Measurements from ENCODE around the gene OPCML.

Gene OPCML

DNA sequence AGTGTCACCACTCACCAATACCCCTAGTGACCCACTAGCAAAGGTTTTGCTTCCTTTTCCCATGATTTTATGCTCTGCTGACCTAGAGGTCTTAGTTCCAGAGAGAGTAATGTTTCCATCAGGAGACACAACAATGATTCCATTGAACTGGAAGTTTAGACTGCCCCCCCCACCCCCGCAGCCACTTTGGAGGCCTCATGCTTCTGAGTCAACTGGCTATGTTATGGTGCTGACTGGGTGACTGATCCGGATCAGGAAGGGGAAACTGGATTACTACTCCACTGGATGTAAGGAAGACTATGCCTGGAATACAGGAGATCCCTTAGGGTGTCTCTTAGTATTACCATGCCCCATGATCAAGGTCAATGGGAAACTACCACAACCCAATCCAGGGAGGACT is 633.6 kb downstream of the OPCML start:
- TF ChIP-seq, protein P1, sequence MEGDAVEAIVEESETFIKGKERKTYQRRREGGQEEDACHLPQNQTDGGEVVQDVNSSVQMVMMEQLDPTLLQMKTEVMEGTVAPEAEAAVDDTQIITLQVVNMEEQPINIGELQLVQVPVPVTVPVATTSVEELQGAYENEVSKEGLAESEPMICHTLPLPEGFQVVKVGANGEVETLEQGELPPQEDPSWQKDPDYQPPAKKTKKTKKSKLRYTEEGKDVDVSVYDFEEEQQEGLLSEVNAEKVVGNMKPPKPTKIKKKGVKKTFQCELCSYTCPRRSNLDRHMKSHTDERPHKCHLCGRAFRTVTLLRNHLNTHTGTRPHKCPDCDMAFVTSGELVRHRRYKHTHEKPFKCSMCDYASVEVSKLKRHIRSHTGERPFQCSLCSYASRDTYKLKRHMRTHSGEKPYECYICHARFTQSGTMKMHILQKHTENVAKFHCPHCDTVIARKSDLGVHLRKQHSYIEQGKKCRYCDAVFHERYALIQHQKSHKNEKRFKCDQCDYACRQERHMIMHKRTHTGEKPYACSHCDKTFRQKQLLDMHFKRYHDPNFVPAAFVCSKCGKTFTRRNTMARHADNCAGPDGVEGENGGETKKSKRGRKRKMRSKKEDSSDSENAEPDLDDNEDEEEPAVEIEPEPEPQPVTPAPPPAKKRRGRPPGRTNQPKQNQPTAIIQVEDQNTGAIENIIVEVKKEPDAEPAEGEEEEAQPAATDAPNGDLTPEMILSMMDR (IDR thresholded peaks at IDR 0.05; ENCODE audit: low read length, missing control alignments): no peak
- H3K4me3 ChIP-seq (replicated peaks; ENCODE audit: low read depth, low read length): no peak overlapping the region
- no peak for DNase-seq (ENCODE audit: low read depth)

DNA sequence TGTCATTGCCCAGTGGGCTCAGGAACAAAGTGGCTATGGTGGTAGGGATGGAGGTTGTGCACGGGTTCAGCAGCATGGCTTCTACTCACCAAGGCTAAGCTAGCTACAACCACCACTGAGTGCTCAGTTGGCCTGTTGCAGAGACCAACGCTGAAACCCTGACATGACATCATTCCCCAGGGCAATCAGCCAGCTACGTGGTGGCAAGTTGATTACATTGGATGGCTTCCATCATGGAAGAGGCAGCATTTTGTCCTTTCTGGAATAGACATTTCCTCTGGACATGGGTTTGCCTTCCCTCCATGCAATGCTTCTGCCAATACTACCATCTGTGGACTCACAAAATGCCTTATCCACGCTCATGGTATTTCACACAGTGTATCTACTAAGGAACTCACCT is 634.3 kb downstream of the OPCML start:
- peak; percentile 21 for DNase-seq (ENCODE audit: low read depth)
- no peak overlapping the region for H3K4me3 ChIP-seq (replicated peaks; ENCODE audit: low read depth, low read length)
- TF ChIP-seq, protein P1 (IDR thresholded peaks at IDR 0.05; ENCODE audit: low read length, missing control alignments): no peak

- peak; percentile 55 for DNase-seq (ENCODE audit: low read depth)
- no peak overlapping the region for H3K4me3 ChIP-seq (replicated peaks; ENCODE audit: low read depth, low read length)
- TF ChIP-seq, protein P1 (IDR thresholded peaks at IDR 0.05; ENCODE audit: low read length, missing control alignments): no peak
These were observed 637.0 kb downstream of the OPCML start for GRCh38 chr11:132895340-132895739.

DNA sequence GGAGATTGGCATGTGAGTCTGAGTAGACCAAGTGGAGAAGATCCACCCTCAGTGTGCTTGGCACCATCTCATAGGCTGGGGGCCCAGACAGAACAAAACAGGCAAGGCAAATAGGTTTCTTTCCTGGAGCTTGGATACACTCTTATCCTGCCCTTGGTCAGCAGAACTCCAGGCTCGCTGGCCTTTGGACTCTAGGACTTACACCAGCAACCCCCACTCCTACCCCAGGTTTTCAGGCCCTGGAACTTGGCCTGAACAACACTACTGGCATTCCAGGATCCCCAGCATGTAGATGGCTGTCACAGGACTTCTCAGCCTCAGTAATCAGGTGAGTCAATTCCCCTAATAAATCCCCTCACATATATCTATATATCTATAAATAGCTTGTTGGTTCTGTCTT is 637.7 kb downstream of the OPCML start:
- no peak overlapping the region for H3K4me3 ChIP-seq (replicated peaks; ENCODE audit: low read depth, low read length)
- TF ChIP-seq, protein P1 (IDR thresholded peaks at IDR 0.05; ENCODE audit: low read length, missing control alignments): no peak
- no peak for DNase-seq (ENCODE audit: low read depth)

DNA sequence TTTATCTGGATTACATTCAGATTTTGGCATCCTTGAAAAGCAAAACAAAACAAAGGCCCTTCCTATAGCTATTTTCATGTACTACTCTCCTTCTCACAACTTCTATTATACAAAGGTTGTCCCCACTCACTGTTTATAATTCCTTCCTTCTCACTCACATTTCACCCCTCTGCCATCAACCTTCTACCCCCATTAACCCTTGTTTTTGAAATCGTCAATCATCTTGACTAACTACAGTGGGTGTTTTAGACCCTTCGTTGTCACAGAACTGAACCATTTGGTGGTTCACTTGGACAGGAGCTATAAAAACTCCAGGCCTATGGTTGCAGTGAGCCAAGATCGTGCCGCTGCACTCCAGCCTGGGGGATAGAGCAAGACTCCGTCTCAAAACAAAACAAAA is 639.4 kb downstream of the OPCML start:
- DNase-seq (ENCODE audit: low read depth): no peak
- TF ChIP-seq, protein P1 (IDR thresholded peaks at IDR 0.05; ENCODE audit: low read length, missing control alignments): no peak
- H3K4me3 ChIP-seq (replicated peaks; ENCODE audit: low read depth, low read length): no peak overlapping the region

DNA sequence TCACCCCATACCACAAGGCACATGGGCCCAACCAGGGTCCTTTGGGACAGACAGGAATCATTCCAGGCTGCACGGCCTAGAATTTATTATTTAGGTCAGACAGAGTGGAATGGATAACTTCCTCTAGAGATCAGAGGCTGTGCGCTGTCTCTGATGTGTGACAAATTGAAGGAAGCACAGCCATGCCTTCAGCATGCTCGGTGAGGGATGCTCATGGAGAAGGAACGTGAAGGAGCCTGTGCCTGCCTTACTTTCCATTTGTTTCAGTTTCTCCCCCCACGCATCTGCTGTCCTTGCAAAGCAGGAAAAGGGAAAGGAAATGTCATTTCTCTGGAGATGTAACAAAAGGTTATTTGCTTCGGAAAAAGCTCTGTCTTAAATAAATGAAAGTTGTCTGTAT is 644.1 kb downstream of the OPCML start:
- TF ChIP-seq, protein P1 (IDR thresholded peaks at IDR 0.05; ENCODE audit: low read length, missing control alignments): no peak

DNA sequence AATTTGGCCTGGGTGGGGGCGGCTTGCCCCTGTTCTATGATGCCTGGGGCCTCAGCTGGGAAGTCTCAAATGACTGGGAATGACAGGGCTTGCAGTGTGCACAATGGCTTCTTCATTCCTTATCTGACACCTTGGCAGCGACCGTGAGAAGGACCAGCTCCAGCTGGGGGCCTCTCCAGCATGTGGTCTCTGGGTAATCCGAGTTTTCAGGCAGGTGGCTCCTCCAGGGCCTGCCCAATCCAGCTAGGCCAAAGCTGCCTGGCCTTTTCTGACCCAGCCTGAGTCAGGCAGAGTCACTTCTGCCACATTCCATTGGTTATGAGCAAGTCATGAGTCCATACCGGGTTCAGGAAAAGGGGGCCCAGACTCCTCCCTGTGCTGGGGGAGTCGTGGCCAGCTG is 646.0 kb downstream of the OPCML start:
- TF ChIP-seq, protein P1 (IDR thresholded peaks at IDR 0.05; ENCODE audit: low read length, missing control alignments): no peak
- no peak overlapping the region for H3K4me3 ChIP-seq (replicated peaks; ENCODE audit: low read depth, low read length)
- DNase-seq (ENCODE audit: low read depth): peak; percentile 35

More for the DNA sequence above, 644.1 kb downstream of the OPCML start:
- no peak overlapping the region for H3K4me3 ChIP-seq (replicated peaks; ENCODE audit: low read depth, low read length)
- DNase-seq (ENCODE audit: low read depth): no peak
